Osteoblast (primary cell): ENCODE results near the gene SOD2. TPM values are rescaled to one million over a fixed set of nuclear protein-coding genes. Genes with fewer than 3 reads are reported as not detected.

Experiments
- DNase-seq: peaks from one replicate; pipeline ENCODE4 v3.0.0; 2011; ENCODE audit warnings: low spot score, mixed read lengths; ENCODE audit not compliant: insufficient read length; ENCODE audit errors: missing footprints
- H2AFZ ChIP-seq: 2 replicates; pipeline ENCODE4 v1.6.0; 2011; ENCODE audit warnings: mild to moderate bottlenecking, low read length
- H3K27ac ChIP-seq: 2 replicates; pipeline ENCODE4 v1.5.1; 2011; ENCODE audit warnings: mild to moderate bottlenecking, low read depth, low read length, moderate library complexity
- H3K27me3 ChIP-seq: 2 replicates; pipeline ENCODE4 v1.6.0; 2012; ENCODE audit warnings: mild to moderate bottlenecking, control low read depth, inconsistent platforms, low read length, moderate library complexity; ENCODE audit not compliant: insufficient read depth
- H3K36me3 ChIP-seq: 2 replicates; pipeline ENCODE4 v1.5.1; 2011; ENCODE audit warnings: mild to moderate bottlenecking, low read length, control low read depth, moderate library complexity; ENCODE audit not compliant: insufficient read depth
- H3K4me1 ChIP-seq: 2 replicates; pipeline ENCODE4 v1.5.1; 2011; ENCODE audit warnings: mild to moderate bottlenecking, low read length, control low read depth, moderate library complexity; ENCODE audit not compliant: insufficient read depth
- H3K4me2 ChIP-seq: 2 replicates; pipeline ENCODE4 v1.6.0; 2011; ENCODE audit warnings: mild to moderate bottlenecking, low read length; ENCODE audit not compliant: insufficient read depth
- H3K4me3 ChIP-seq: fragments of 200-600 bp; sonication (generic); 3 replicates; pipeline ENCODE4 v1.5.1; 2012; ENCODE audit warnings: mild to moderate bottlenecking, low read length, inconsistent platforms; ENCODE audit not compliant: insufficient read depth
- H3K79me2 ChIP-seq: 2 replicates; pipeline ENCODE4 v1.6.0; 2012; ENCODE audit warnings: mild to moderate bottlenecking, low read length, control low read depth, inconsistent platforms; ENCODE audit not compliant: insufficient read depth
- H3K9me3 ChIP-seq: 2 replicates; pipeline ENCODE4 v1.5.1; 2011; ENCODE audit warnings: low read depth, low read length, control low read depth
- H4K20me1 ChIP-seq: 2 replicates; pipeline ENCODE4 v1.6.0; 2012; ENCODE audit warnings: mild to moderate bottlenecking, low read length, control low read depth; ENCODE audit not compliant: insufficient read depth
- total RNA-seq: library from RNA; depleted of rRNA; stranded (reverse); fragments of >200 nt; gene quantifications from 2 replicates; pipeline ENCODE4 v1.2.3, GENCODE V29; 2012
- TF ChIP-seq, protein P1 (sequence below): IDR thresholded peaks from 2 replicates; pipeline ENCODE4 v1.5.1; 2011; ENCODE audit warnings: mild to moderate bottlenecking, low read depth, low read length, moderate library complexity; ENCODE audit errors: extremely low read depth

SOD2 gene
- total RNA-seq, 1 donor, result 544 TPM

- Histone ChIP-seq H3K27ac (no peak overlapping the region), H3K9me3 (no peaks in the 10 kb centered on the region), H3K79me2 (peaks cover 38% of the 10 kb centered on the region), H4K20me1 (no peaks in the 10 kb centered on the region), H3K4me3 (no peak overlapping the region), H2AFZ (no peak overlapping the region), H3K36me3 (peaks cover 56% of the 10 kb centered on the region), H3K4me2 (no peak overlapping the region), H3K27me3 (no peaks in the 10 kb centered on the region), H3K4me1 (peaks cover 3% of the 10 kb centered on the region)
- no peak for DNase-seq
- TF ChIP-seq, protein P1, sequence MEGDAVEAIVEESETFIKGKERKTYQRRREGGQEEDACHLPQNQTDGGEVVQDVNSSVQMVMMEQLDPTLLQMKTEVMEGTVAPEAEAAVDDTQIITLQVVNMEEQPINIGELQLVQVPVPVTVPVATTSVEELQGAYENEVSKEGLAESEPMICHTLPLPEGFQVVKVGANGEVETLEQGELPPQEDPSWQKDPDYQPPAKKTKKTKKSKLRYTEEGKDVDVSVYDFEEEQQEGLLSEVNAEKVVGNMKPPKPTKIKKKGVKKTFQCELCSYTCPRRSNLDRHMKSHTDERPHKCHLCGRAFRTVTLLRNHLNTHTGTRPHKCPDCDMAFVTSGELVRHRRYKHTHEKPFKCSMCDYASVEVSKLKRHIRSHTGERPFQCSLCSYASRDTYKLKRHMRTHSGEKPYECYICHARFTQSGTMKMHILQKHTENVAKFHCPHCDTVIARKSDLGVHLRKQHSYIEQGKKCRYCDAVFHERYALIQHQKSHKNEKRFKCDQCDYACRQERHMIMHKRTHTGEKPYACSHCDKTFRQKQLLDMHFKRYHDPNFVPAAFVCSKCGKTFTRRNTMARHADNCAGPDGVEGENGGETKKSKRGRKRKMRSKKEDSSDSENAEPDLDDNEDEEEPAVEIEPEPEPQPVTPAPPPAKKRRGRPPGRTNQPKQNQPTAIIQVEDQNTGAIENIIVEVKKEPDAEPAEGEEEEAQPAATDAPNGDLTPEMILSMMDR, result no peak
These were observed 7.0 kb downstream of the SOD2 start for GRCh38 chr6:159686040-159686439.

DNA sequence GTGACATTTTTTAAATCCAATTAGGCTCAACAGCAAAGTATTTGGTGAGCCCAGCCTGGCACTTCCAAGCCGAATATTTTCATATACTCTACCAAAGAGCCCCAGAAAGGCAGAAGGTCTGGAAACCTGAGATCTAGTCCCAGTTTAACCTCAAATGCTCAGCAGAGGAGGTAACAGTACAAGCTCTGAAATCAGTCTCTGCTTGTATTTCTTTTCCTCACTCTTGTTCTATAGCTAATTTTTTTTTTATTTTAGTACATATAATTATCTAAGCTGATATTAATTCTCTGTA lies 9.1 kb downstream of the SOD2 start:
- no peak overlapping the region for H3K4me3 ChIP-seq

DNA sequence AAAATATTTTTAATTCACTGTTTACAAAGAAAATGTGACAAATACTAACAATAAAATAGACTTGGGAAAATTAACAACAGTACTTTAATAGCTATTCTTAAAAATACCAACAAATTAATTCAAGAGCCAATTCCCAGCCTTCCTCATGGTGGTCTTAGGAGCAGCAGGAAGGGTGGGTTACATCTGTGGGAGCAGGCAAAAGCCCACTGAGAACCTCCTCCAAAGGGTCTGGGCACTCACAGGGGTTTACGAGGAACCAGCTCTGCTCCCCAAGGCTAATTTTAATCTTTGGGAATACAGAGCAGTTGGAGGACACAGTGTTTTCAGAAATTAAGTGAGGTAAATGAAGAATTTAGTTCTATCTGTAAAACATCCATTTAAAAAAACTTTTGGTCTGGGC lies 10.2 kb downstream of the SOD2 start:
- no peaks in the 10 kb centered on the region for H3K27me3 ChIP-seq
- no peak overlapping the region for H3K4me2 ChIP-seq
- peaks cover 52% of the 10 kb centered on the region for H3K36me3 ChIP-seq
- H3K4me1 ChIP-seq, result peaks cover 12% of the 10 kb centered on the region
- no peaks in the 10 kb centered on the region for H3K9me3 ChIP-seq
- no peak overlapping the region for H2AFZ ChIP-seq
- H3K4me3 ChIP-seq, result no peak overlapping the region
- H3K27ac ChIP-seq, result no peak overlapping the region
- peaks cover 10% of the 10 kb centered on the region for H3K79me2 ChIP-seq
- no peak for DNase-seq
- H4K20me1 ChIP-seq, result no peaks in the 10 kb centered on the region
- TF ChIP-seq, protein P1, result no peak

More for the DNA sequence above, 9.1 kb downstream of the SOD2 start:
- Histone ChIP-seq H3K27me3 (no peaks in the 10 kb centered on the region), H3K4me2 (no peak overlapping the region), H3K4me1 (peaks cover 12% of the 10 kb centered on the region), H3K79me2 (peaks cover 21% of the 10 kb centered on the region), H2AFZ (no peak overlapping the region), H3K27ac (no peak overlapping the region), H4K20me1 (no peaks in the 10 kb centered on the region), H3K36me3 (peaks cover 52% of the 10 kb centered on the region), H3K9me3 (no peaks in the 10 kb centered on the region)
- TF ChIP-seq, protein P1, result no peak
- DNase-seq, result no peak

DNA sequence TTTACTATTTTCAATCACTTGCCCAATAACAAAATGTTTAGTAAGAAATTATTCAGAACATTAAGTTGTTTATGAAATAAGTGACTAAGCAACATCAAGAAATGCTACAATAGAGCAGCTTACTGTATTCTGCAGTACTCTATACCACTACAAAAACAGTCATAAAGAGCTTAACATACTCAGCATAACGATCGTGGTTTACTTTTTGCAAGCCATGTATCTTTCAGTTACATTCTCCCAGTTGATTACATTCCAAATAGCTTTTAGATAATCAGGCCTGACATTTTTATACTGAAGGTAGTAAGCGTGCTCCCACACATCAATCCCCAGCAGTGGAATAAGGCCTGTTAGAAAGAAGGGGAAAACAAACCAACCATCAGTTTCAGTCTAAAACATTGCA lies 10.7 kb downstream of the SOD2 start:
- TF ChIP-seq, protein P1, result no peak
- Histone ChIP-seq H2AFZ (no peak overlapping the region), H4K20me1 (no peaks in the 10 kb centered on the region), H3K79me2 (peaks cover 7% of the 10 kb centered on the region), H3K4me2 (no peak overlapping the region), H3K4me1 (peaks cover 12% of the 10 kb centered on the region), H3K9me3 (no peaks in the 10 kb centered on the region), H3K36me3 (peaks cover 49% of the 10 kb centered on the region), H3K4me3 (no peak overlapping the region), H3K27me3 (no peaks in the 10 kb centered on the region), H3K27ac (no peak overlapping the region)
- DNase-seq, result no peak
